NCI-H2227 (cell line): ENCODE results near the gene KCNMA1.
"Not testable (repeated sequence)": the region's sequence is repeated elsewhere in the genome, so short reads cannot be mapped to it uniquely, and the experiment has no call there.

ENCODE experiments used
- DNase-seq: peaks from one replicate; lab custom pipeline; 2025; ENCODE audit not compliant: unreplicated experiment; lab: John Stamatoyannopoulos, UW

KCNMA1 gene

DNA sequence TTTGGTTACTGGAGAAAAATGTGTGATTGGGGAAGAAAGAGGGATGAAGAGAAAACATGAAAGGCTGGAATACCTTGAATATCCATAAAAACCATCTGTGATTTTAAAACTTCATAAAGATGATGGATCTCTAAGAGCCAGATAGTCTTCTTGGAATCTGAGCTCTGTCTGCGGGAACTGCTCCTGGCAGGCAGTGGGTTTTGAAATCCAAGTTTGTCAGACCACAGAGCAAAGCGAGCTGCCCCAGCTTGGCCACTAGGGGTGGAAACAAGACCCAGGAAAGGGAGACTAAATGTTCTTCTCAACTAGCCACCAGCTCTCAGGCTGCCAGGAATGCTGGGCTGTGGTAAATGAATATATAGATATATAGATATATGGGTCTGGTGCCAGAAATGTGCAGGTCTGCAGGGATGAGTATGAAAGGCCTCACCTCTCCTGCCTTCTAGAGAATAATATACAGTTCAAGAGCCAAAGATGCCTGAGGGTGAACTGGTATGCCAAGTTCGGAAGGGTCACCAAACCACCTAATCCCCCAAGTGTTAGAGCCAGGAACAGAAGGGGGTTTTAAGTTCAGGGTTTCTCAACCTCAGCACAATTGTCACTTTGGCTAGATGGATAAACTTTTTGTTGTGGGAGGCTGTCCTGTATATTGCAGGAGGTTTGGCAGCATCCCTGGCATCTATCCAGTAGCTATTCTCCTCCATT is 208.8 kb downstream of the KCNMA1 start:
- DNase-seq, result no peak

- no peak for DNase-seq
Observed at GRCh38 chr10:77424257-77424656, 213.4 kb downstream of the KCNMA1 start.

- DNase-seq, result no peak
Observed at GRCh38 chr10:77422491-77423338, 214.9 kb downstream of the KCNMA1 start.

DNA sequence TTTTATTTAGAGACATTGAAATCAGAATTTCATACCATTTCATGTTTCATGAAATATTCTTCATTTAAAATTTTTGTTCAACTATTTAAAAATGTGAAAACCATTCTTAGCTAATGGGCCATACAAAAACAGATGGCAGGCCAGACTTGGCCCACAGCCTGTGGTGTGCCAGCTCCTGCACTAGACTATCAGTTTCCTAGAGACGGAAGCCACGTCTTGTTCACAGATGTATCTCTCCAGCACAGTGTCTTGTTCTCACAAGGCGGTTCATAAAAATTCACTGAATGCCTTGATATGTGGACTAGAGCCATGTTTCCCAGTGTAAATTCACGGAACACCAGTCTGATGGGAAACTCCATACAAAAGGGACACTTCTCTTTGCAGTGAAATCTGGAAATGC is 216.0 kb downstream of the KCNMA1 start:
- DNase-seq, result no peak

DNA sequence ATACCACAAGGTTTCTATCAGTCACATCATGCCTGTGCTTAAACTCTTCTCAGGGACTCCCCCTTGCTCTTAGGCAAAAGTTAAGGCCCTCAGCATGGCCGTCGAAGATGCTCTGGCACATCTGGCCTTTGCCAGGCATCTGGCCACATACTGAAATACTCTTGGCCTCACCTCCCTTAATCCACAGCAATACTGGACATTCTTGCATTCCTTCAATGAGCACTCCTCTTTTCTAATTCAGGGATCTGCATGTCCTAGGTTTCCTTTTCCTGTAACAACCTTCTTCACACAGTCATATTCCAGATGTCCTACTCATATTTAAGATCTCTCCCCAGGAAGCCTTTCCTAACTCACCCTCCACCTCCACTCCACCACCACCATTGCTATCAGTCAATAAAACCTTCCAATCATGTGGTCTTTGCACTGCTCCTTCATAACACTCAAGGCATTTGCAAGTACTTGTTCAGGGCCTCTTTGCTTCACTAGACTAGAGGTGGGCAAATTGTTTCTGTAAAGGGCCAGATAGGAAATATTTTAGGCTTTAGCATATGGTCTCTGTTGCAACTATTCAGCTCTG is 216.6 kb downstream of the KCNMA1 start:
- no peak for DNase-seq

- no peak for DNase-seq
Observed at GRCh38 chr10:77419979-77420378, 217.6 kb downstream of the KCNMA1 start.

DNA sequence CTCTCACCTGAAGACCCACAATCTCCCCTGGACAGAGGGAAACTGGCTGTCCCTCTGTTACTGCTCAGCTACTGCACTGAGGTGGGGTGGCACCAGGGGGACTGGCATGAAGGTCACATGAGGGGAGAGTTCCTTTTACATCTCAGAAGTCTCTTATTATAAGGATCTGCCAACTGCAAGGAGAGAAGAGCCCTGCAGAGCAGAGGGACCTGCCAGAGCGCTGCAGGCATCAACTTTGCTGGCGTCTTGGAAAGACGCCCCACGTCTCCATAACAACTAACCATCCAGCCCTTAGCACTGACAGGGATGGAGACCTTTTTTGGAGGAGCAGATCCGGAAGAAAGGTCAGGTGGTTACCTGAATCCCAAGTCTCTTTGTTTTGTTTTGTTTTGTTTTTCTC is 218.6 kb downstream of the KCNMA1 start:
- DNase-seq, result no peak

DNA sequence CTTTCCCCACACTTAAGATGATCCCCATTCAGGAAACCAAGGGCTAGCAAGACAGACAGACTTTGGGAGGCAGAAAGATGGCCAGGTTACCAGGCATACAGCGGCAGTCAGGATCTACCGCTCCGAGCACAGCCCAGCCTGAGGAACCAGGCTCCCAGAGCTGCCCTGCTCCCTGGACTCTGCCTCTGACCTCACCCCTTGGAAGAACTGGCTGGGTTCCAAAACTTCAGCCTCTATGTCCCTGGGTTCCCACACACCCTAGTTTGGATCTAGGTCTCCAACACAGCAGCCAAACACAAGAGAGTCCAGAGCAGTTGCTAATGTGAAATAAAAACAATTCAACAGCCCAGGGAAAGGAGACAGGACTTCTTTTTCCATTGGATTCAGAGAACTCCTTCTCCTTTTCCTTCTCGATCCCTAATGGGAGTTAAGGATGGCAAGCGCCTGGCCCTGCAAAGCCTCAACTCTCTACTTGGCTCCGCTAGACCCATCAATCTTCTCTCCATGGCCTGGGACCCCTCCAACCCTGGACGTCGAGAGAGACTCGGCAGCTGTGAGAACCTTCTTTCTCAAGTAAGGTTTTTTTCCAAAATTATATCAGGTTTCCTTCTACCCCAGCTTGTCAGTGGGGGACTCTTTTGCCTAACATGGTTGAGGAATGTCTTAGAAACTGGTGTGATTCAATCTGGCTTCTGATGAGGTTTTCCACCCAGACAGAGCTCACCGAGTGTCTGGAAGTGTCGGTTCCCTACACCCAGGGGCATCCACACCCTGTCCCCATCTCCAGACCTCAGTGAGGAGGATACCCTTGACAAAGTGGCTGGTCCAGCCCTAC is 219.6 kb downstream of the KCNMA1 start:
- no peak for DNase-seq

DNA sequence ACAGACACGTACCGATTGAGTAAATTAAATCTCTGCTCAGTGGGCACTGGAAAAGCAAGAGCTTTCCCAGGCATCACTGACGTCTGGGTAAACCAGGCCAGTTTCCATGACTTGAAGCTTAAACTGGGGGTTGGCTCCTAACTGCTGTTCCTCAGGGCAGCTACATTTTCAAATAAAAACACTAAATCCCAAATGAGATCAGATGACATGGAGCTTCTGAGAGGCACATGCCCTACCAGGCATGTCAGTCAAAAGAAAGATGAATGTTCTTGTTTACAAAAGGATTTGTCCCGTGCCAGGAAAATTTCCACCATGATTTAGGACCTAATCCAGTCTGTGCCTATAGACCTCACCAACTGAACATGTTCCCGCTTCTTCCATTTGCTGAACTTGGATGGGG is 220.2 kb downstream of the KCNMA1 start:
- DNase-seq, result no peak

DNA sequence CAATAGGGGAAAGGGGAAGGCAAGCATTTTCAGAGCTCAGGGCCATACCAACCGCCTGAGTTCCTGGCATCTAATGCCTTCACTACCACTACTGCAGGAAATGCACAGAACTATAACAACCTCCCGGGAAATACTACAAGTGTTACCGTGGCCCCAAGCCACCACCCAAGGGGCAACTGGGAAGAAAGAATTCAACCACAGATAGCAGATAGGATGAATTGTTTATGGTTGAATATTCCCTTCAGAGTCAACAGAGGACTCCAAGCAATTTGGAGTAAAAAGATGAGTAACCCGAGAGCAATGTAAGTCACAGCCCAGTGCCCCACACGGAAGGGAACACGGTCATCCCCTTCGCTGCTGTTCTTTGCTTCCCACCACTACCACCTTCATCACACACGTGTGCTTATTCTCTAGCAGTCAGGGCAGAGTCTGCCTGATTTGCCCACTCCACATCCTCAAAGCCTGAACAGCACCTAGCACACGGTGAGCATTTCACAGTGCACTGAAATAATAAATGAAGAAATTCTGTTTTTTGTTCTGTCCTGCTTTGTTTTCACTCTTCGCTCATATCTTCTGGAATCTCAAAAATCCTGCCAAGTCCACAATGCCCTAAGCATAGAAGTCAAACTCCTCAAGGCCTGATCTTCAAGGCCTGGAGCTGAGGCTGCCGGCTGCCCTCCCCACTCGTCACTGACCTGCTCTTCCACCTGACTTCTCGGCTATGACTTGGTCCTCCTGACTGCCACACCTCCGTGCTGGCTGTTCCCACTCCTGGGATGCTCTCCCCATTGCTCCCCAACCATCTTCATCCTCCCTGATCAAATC is 221.1 kb downstream of the KCNMA1 start:
- no peak for DNase-seq

DNA sequence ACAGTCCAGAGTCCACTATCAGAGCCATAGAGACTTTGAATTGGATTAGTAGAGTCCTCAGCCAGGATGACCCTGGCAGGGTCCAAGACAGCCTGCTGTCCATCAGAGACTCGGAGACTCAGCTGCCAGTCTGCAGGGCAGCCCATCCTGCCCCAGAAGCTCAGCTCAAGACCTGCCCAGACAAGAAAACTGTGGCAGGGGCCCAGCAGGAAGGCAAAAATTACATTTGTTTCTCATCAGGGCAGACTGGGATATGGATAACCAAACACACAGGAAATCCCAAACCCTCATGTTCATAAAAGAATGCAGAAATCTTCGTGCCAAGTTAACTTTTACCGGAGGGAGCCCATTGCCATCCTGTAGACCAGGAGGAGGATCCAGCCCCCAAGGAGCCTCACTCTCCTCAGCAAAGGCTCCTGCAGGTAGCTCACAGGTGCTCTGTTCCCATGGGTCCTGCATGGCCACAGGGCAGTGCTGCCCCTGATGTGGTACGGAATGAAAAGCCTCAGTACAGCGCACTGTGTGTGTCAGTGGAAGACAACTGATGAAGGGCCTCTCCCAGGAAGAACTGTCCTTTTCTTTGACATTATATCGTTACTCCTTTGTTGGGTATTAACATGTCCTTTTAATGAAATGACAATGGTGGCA is 222.2 kb downstream of the KCNMA1 start:
- no peak for DNase-seq

DNA sequence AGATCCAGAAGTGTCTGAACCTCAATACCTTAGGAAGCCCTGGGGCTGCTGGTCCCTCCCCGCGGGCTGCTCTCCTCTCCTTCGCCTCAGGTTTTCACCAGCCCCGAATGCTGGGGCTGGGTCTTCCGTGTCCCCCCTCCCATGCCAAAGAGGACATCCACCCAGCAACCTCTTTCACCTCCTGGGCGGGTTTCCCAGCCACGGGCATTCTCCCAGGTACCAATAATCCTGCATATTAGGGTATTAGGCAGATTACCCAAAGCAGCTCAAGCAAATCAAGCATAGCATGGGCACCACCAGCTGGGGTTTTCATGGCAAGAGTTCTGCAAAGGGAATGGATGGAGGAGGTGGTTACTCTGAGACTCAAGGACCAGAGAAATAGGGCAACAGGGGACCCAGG is 224.4 kb downstream of the KCNMA1 start:
- DNase-seq, result no peak

GRCh38 chr10:77412573-77413133 is 225.0 kb downstream of the KCNMA1 start:
- not testable (repeated sequence) for DNase-seq

DNA sequence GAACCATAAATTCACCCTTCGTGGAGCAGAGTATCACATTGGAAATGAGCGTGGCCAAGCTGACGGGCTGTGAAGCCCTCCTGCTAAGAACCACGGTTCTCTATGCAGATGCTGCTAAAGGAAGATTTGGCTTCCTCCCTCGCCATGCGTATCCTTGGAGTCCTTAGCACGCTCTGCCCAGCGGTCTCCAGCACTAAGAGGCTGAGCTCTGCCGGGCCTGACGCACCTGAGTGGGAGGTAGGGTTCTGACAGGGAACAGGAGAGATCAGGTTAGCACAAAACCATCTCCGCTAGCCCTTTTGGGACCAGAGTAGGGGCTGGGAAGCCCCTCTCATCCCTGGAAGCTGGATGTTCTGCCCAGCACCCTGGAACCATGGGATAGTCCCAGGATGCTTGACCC is 225.8 kb downstream of the KCNMA1 start:
- no peak for DNase-seq

- DNase-seq, result no peak
Observed at GRCh38 chr10:77410523-77410922, 227.1 kb downstream of the KCNMA1 start.

DNA sequence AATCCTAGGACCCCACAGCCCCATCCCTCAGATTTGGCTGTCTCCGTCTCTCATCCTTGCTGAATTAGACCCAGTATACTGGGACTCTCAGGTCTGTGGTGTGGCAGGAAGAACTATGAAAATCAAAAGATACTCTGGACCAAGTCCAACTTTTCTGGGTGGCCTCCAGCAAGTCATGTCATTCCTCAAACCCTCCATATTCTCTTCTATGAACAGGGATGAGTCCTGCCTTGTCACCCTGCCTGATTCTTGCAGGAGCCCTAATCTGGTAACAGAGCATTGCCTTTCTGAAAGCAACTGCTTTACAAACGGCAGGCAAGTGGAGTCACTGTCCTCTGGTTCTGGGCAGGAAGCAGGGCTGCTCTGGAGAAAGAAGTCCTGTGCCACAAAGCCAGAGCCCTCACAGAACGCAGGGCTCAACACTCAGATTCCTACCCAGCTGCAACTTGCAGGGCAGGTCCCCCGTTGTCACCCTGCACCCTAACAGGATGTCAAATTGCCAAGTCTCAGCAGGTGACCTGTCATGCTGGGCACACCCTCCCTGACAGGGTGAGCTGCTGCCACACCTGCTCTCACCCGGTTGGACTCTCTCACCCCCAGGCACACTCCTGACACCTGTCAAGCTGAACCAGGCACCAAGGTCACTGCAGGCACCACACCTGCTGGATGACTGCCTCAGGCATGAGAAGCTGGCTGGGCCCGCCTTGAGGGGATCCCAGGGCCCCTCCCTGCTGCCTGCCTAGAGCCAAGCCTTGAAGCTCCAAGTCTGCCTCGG is 227.7 kb downstream of the KCNMA1 start:
- no peak for DNase-seq

GRCh38 chr10:77408259-77408658 is 229.3 kb downstream of the KCNMA1 start:
- DNase-seq, result no peak

DNA sequence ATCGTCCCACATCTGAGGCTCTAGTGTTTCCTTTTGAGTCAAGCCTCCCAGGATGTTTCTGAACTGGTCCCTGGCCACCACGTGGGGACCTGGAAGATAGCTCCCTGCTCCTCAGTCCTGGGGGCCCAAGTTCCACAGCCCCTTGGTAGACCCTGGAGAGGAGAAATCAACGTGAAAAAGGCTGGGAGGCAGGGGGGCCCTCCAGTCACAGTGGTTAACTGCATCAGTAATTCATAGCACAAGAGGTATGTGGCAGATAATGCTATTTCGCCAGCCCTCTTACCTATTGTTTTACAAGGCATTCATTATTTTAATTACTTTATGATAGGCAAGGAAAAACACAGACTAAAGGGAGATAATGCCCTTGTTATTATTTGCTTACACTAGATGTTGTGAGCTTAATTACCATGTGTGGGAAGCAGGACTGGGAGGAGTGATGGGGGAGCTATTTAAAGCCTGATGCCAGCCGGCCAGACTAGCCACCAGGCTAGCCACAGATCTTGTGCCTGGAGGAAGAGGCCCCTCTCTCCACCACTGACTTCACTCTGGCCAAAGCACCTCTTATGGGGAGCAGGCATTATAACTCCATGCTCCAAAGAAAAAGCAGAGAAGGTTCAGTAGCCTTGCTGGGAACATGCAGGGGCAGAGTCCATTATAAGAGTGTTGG is 230.7 kb downstream of the KCNMA1 start:
- DNase-seq, result no peak
